ENCODE data around the gene LANCL2. TPM values are rescaled to one million over a fixed set of nuclear protein-coding genes. Genes with fewer than 3 reads are reported as not detected.

The LANCL2 gene
- total RNA-seq, 4 donors from 2014 or later: 14.5 to 32.5 (median 24.3) TPM

GRCh38 chr7:55343002-55343781 is 21.9 kb upstream of the LANCL2 start:
- Histone ChIP-seq H3K4me3 (replicated peaks in 1 of 3) (no peak overlapping the region), H3K36me3 (no peaks in the 10 kb centered on the region), H3K4me1 (no peaks in the 10 kb centered on the region), H3K27ac (no peak overlapping the region), H3K27me3 (no peaks in the 10 kb centered on the region), H3K9me3 (no peaks in the 10 kb centered on the region)
- no peak for DNase-seq
- WGBS, 2 donors: 88 to 93% methylated on average over 28 to 35 of the region's 42 CpGs
- intact Hi-C loops (cut with DNase I): no loop called here
- TF ChIP-seq CTCF (IDR thresholded peaks at IDR 0.05): no peak
- no peak for TF ChIP-seq POLR2A (IDR thresholded peaks at IDR 0.05)

GRCh38 chr7:55343860-55344606 is 21.1 kb upstream of the LANCL2 start:
- Histone ChIP-seq H3K27ac (no peak overlapping the region), H3K27me3 (no peaks in the 10 kb centered on the region), H3K4me3 (replicated peaks in 1 of 3) (no peak overlapping the region), H3K36me3 (no peaks in the 10 kb centered on the region), H3K9me3 (no peaks in the 10 kb centered on the region), H3K4me1 (no peaks in the 10 kb centered on the region)
- TF ChIP-seq CTCF (IDR thresholded peaks at IDR 0.05) (no peak), POLR2A (IDR thresholded peaks at IDR 0.05) (no peak)
- 94% methylated on average over 19 to 35 of the region's 47 CpGs for WGBS, 2 donors
- no peak for DNase-seq
- intact Hi-C loops (cut with DNase I): no loop called here

GRCh38 chr7:55344840-55345239 is 20.3 kb upstream of the LANCL2 start:
- no peak for TF ChIP-seq CTCF (IDR thresholded peaks at IDR 0.05)
- TF ChIP-seq POLR2A (IDR thresholded peaks at IDR 0.05): no peak
- WGBS, 2 donors: 69 to 72% methylated on average over 23 to 43 of the region's 46 CpGs
- Histone ChIP-seq H3K27me3 (no peaks in the 10 kb centered on the region), H3K4me3 (replicated peaks in 1 of 3) (no peak overlapping the region), H3K36me3 (no peaks in the 10 kb centered on the region), H3K27ac (no peak overlapping the region), H3K4me1 (no peaks in the 10 kb centered on the region), H3K9me3 (no peaks in the 10 kb centered on the region)
- intact Hi-C loops (cut with DNase I): no loop called here
- DNase-seq: no peak

- H3K27ac ChIP-seq: no peak overlapping the region
- no peak overlapping the region for H3K4me3 ChIP-seq (replicated peaks in 1 of 3)
- no peak for TF ChIP-seq CTCF (IDR thresholded peaks at IDR 0.05)
- TF ChIP-seq POLR2A (IDR thresholded peaks at IDR 0.05): no peak
- DNase-seq: no peak
- no peaks in the 10 kb centered on the region for H3K36me3 ChIP-seq
- H3K9me3 ChIP-seq: no peaks in the 10 kb centered on the region
- H3K4me1 ChIP-seq: no peaks in the 10 kb centered on the region
- intact Hi-C loops (cut with DNase I): no loop called here
- H3K27me3 ChIP-seq: no peaks in the 10 kb centered on the region
- WGBS, 2 donors: 75 to 85% methylated on average over 17 to 22 of the region's 22 CpGs
These were observed 19.8 kb upstream of the LANCL2 start for GRCh38 chr7:55345292-55345691.

- WGBS, 2 donors: 56 to 77% methylated on average over 4 of the region's 4 CpGs
These were observed 16.6 kb upstream of the LANCL2 start for GRCh38 chr7:55348502-55348901.

More at GRCh38 chr7:55348502-55348901, 16.6 kb upstream of the LANCL2 start:
- Histone ChIP-seq H3K4me1 (no peaks in the 10 kb centered on the region), H3K27me3 (no peaks in the 10 kb centered on the region), H3K9me3 (no peaks in the 10 kb centered on the region), H3K36me3 (no peaks in the 10 kb centered on the region), H3K27ac (no peak overlapping the region), H3K4me3 (replicated peaks in 1 of 3) (no peak overlapping the region)
- no peak for DNase-seq
- TF ChIP-seq CTCF (IDR thresholded peaks at IDR 0.05) (no peak), POLR2A (IDR thresholded peaks at IDR 0.05) (no peak)
- intact Hi-C loops (cut with DNase I): no loop called here
